Common myeloid progenitor, CD34-positive (primary cell): ENCODE results near the gene SLAMF9.

Experiments
- CTCF ChIA-PET: fragments of 350-600 bp; sonication (Branson Sonifier 250); formaldehyde crosslinking; loops from one replicate; lab custom pipeline; 2021; ENCODE audit warnings: antibody characterized with exemption; lab: Charles Lee
- POLR2A ChIA-PET: fragments of 350-600 bp; sonication (Branson Sonifier 250); formaldehyde crosslinking; loops from one replicate; lab custom pipeline; 2021; ENCODE audit warnings: antibody characterized with exemption; lab: Charles Lee
- DNase-seq, 3 donors: peaks; one replicate each; pipeline versions ENCODE4 v3.0.0 to v3.0.0-alpha.2; 2013
- H3K27ac ChIP-seq, 2 experiments: 1 replicate in 1 of 2; 2 replicates in 1 of 2; pipeline ENCODE4 v1.7.0; 2013; ENCODE audit warnings: inconsistent platforms in 2 of 2, low read length in 2 of 2, mild to moderate bottlenecking in 2 of 2, low read depth in 1 of 2, moderate library complexity in 1 of 2; ENCODE audit not compliant: severe bottlenecking in 2 of 2, insufficient read depth in 1 of 2, poor library complexity in 1 of 2
- H3K27me3 ChIP-seq, 5 experiments: replicated peaks in 2 of 5; 1 replicate in 3 of 5; 2 replicates in 2 of 5; pipeline versions ENCODE4 v1.6.1 to v1.7.0; 2013; ENCODE audit warnings: low read length in 4 of 5, mild to moderate bottlenecking in 2 of 5, moderate library complexity in 2 of 5, inconsistent platforms in 1 of 5; ENCODE audit not compliant: insufficient read depth in 5 of 5, control insufficient read depth in 4 of 5
- H3K36me3 ChIP-seq, 4 experiments: 1 replicate in 2 of 4; 2 replicates in 2 of 4; pipeline versions ENCODE4 v1.6.1 to v1.7.0; 2013; ENCODE audit warnings: low read length in 3 of 4, control low read depth in 1 of 4, mild to moderate bottlenecking in 1 of 4; ENCODE audit not compliant: control insufficient read depth in 4 of 4, insufficient read depth in 4 of 4
- H3K4me1 ChIP-seq, 4 experiments: 1 replicate in 3 of 4; 2 replicates in 1 of 4; pipeline versions ENCODE4 v1.6.1 to v1.7.1; 2013; ENCODE audit warnings: low read length in 3 of 4, mild to moderate bottlenecking in 3 of 4, control low read depth in 1 of 4, inconsistent platforms in 1 of 4, moderate library complexity in 1 of 4; ENCODE audit not compliant: control insufficient read depth in 4 of 4, insufficient read depth in 4 of 4; ENCODE audit errors: control extremely low read depth in 1 of 4
- H3K4me3 ChIP-seq, 7 experiments: 1 replicate in 4 of 7; 2 replicates in 3 of 7; pipeline versions ENCODE4 v1.5.1 to v1.7.0; 2013; ENCODE audit warnings: mild to moderate bottlenecking in 7 of 7, low read length in 6 of 7, moderate library complexity in 6 of 7, inconsistent platforms in 2 of 7, low read depth in 2 of 7, control low read depth in 1 of 7; ENCODE audit not compliant: insufficient read depth in 4 of 7, control insufficient read depth in 1 of 7; ENCODE audit errors: extremely low read depth in 1 of 7
- H3K9me3 ChIP-seq, 5 experiments: 1 replicate in 4 of 5; 2 replicates in 1 of 5; pipeline versions ENCODE4 v1.6.1 to v1.7.1; 2013; ENCODE audit warnings: low read length in 4 of 5, mild to moderate bottlenecking in 2 of 5, inconsistent platforms in 1 of 5, low read depth in 1 of 5, moderate library complexity in 1 of 5; ENCODE audit not compliant: control insufficient read depth in 4 of 5, insufficient read depth in 2 of 5; ENCODE audit errors: control extremely low read depth in 1 of 5
- WGBS: methylation state at CpG from one replicate; pipeline ENCODE4 v1.1.5; 2013; ENCODE audit not compliant: insufficient coverage; 5-methylcytosine and 5-hydroxymethylcytosine counted together

SLAMF9 gene

GRCh38 chr1:159943908-159944622 is 10.0 kb downstream of the SLAMF9 start:
- WGBS = 73% methylated on average over 7 of the region's 9 CpGs
- peak in 1 of 3 donors; percentile 25 for DNase-seq
- POLR2A ChIA-PET = no interaction called here
- H3K27me3 ChIP-seq = peaks cover 0 to 25% (median 0%) of the 10 kb centered on the region in 5 experiments
- H3K27ac ChIP-seq = no peak overlapping the region
- peaks cover 0 to 31% (median 11%) of the 10 kb centered on the region in 4 experiments for H3K4me1 ChIP-seq
- H3K36me3 ChIP-seq = no peaks in the 10 kb centered on the region
- H3K9me3 ChIP-seq = no peaks in the 10 kb centered on the region
- no peak overlapping the region for H3K4me3 ChIP-seq
- CTCF ChIA-PET = interaction anchor here (1.5 to 2.9 kb wide), 3 partner anchors 51 to 145 kb away, joined by 5 to 20 read pairs (median 6); no protein-coding TSS in a partner anchor

- Histone ChIP-seq H3K27ac (no peak overlapping the region), H3K36me3 (no peaks in the 10 kb centered on the region), H3K9me3 (no peaks in the 10 kb centered on the region), H3K4me1 (peaks cover 0 to 33% (median 12%) of the 10 kb centered on the region in 4 experiments), H3K27me3 (peaks cover 0 to 25% (median 0%) of the 10 kb centered on the region in 5 experiments), H3K4me3 (no peak overlapping the region)
- no peak for DNase-seq
- POLR2A ChIA-PET = no interaction called here
- WGBS = 94% methylated on average over 5 of the region's 5 CpGs
- CTCF ChIA-PET = interaction anchor here (1.5 to 1.9 kb wide), 2 partner anchors 50 to 144 kb away, joined by 5 to 6 read pairs; no protein-coding TSS in a partner anchor
These were observed 10.8 kb downstream of the SLAMF9 start for GRCh38 chr1:159943278-159943640.

- no peak for DNase-seq
- no peak overlapping the region for H3K27ac ChIP-seq
- peaks cover 0 to 23% (median 0%) of the 10 kb centered on the region in 5 experiments for H3K27me3 ChIP-seq
- ChIA-PET POLR2A (no interaction called here), CTCF (interaction anchor here (1.9 kb wide), 1 partner anchor 50 kb away, joined by 6 read pairs; no protein-coding TSS in a partner anchor)
- H3K9me3 ChIP-seq = no peaks in the 10 kb centered on the region
- WGBS = over 99% methylated on average over 12 of the region's 15 CpGs
- peaks cover 0 to 38% (median 14%) of the 10 kb centered on the region in 4 experiments for H3K4me1 ChIP-seq
- H3K4me3 ChIP-seq = no peak overlapping the region
- no peaks in the 10 kb centered on the region for H3K36me3 ChIP-seq
These were observed 11.3 kb downstream of the SLAMF9 start for GRCh38 chr1:159942632-159943277.

- H3K36me3 ChIP-seq = no peaks in the 10 kb centered on the region
- no peak overlapping the region for H3K4me3 ChIP-seq
- POLR2A ChIA-PET = no interaction called here
- H3K9me3 ChIP-seq = no peaks in the 10 kb centered on the region
- peaks cover 5 to 47% (median 23%) of the 10 kb centered on the region in 4 experiments for H3K4me1 ChIP-seq
- 86% methylated on average over 13 of the region's 15 CpGs for WGBS
- no peak overlapping the region for H3K27ac ChIP-seq
- H3K27me3 ChIP-seq = peaks cover 0 to 21% (median 0%) of the 10 kb centered on the region in 5 experiments
- CTCF ChIA-PET = interaction anchor here (1.0 to 9.8 kb wide), 5 partner anchors 11 to 136 kb away, joined by 3 to 108 read pairs (median 14); no protein-coding TSS in a partner anchor
- DNase-seq = no peak
These were observed 12.2 kb downstream of the SLAMF9 start for GRCh38 chr1:159941591-159942560.

GRCh38 chr1:159941141-159941540 is 12.9 kb downstream of the SLAMF9 start:
- Histone ChIP-seq H3K9me3 (no peaks in the 10 kb centered on the region), H3K27me3 (peaks cover 0 to 14% (median 0%) of the 10 kb centered on the region in 5 experiments), H3K4me3 (no peak overlapping the region), H3K4me1 (peaks cover 5 to 54% (median 29%) of the 10 kb centered on the region in 4 experiments), H3K36me3 (no peaks in the 10 kb centered on the region), H3K27ac (no peak overlapping the region)
- DNase-seq = no peak
- WGBS = 96% methylated on average over 3 of the region's 5 CpGs
- POLR2A ChIA-PET = interaction anchor here (0.6 kb wide), 1 partner anchor 16 kb away, joined by 5 read pairs; the partner anchor contains the start of gene TAGLN2
- CTCF ChIA-PET = interaction anchor here (1.0 to 9.8 kb wide), 5 partner anchors 11 to 137 kb away, joined by 3 to 108 read pairs (median 14); no protein-coding TSS in a partner anchor

- ChIA-PET POLR2A (no interaction called here), CTCF (interaction anchor here (0.8 to 9.8 kb wide), 14 partner anchors 10 to 145 kb away, joined by 3 to 108 read pairs (median 6); partner anchors contain the start of genes KCNJ9, SLAMF9 and TAGLN2)
- 100% methylated on average over 10 of the region's 11 CpGs for WGBS
- no peak for DNase-seq
- H3K4me3 ChIP-seq = no peak overlapping the region
- H3K4me1 ChIP-seq = peaks cover 8 to 49% (median 26%) of the 10 kb centered on the region in 4 experiments
- peaks cover 0 to 8% (median 0%) of the 10 kb centered on the region in 5 experiments for H3K27me3 ChIP-seq
- H3K27ac ChIP-seq = no peak overlapping the region
- no peaks in the 10 kb centered on the region for H3K9me3 ChIP-seq
- H3K36me3 ChIP-seq = no peaks in the 10 kb centered on the region
These were observed 13.9 kb downstream of the SLAMF9 start for GRCh38 chr1:159940006-159940620.
